H9 (cell line): ENCODE data around the gene SPTBN4. TPM values are rescaled to one million over a fixed set of nuclear protein-coding genes. Genes with fewer than 3 reads are reported as not detected.
A peak's percentile ranks its signal among the peaks of the same experiment; 100 is the strongest.

ENCODE experiments used
- DNase-seq: peaks from one replicate; pipeline ENCODE4 v3.0.0-alpha.2; 2017
- H2AFZ ChIP-seq: one replicate; pipeline ENCODE4 v1.6.1; 2013; ENCODE audit warnings: mild to moderate bottlenecking, low read length, control low read depth, moderate library complexity
- H2AK5ac ChIP-seq: 2 replicates; pipeline ENCODE4 v1.6.1; 2013; ENCODE audit warnings: low read length, control low read depth, mixed read lengths; ENCODE audit not compliant: insufficient read length
- H2BK120ac ChIP-seq: one replicate; pipeline ENCODE4 v1.6.1; 2013; ENCODE audit warnings: low read depth, mild to moderate bottlenecking, low read length, control low read depth, inconsistent platforms; ENCODE audit not compliant: poor library complexity, severe bottlenecking
- H2BK12ac ChIP-seq: 2 replicates; pipeline ENCODE4 v1.6.1; 2013; ENCODE audit warnings: low read length, control low read depth, mixed read lengths, low read depth; ENCODE audit not compliant: insufficient read length
- H2BK15ac ChIP-seq: 2 replicates; pipeline ENCODE4 v1.6.1; 2013; ENCODE audit warnings: low read depth, low read length, control low read depth
- H2BK20ac ChIP-seq: one replicate; pipeline ENCODE4 v1.6.1; 2013; ENCODE audit warnings: low read depth, mild to moderate bottlenecking, low read length, control low read depth, inconsistent platforms; ENCODE audit not compliant: poor library complexity, severe bottlenecking
- H2BK5ac ChIP-seq: 2 replicates; pipeline ENCODE4 v1.6.1; 2013; ENCODE audit warnings: low read length, control low read depth, mixed read lengths; ENCODE audit not compliant: insufficient read length
- H3K14ac ChIP-seq: 2 replicates; pipeline ENCODE4 v1.6.1; 2013; ENCODE audit warnings: low read length, control low read depth; ENCODE audit not compliant: insufficient read depth
- H3K18ac ChIP-seq: 2 replicates; pipeline ENCODE4 v1.6.1; 2013; ENCODE audit warnings: low read depth, mild to moderate bottlenecking, mixed read lengths, low read length, control low read depth; ENCODE audit not compliant: insufficient read length
- H3K23ac ChIP-seq: 2 replicates; pipeline ENCODE4 v1.6.1; 2013; ENCODE audit warnings: low read length, control low read depth, mixed read lengths, low read depth; ENCODE audit not compliant: insufficient read length
- H3K23me2 ChIP-seq: 2 replicates; pipeline ENCODE4 v1.6.1; 2013; ENCODE audit warnings: low read depth, mild to moderate bottlenecking, mixed read lengths, low read length, control low read depth; ENCODE audit not compliant: insufficient read length, poor library complexity, severe bottlenecking
- H3K27ac ChIP-seq: 2 replicates; pipeline ENCODE4 v1.5.1; 2013; ENCODE audit warnings: low read length, control low read depth, mixed read lengths, low read depth; ENCODE audit not compliant: insufficient read length
- H3K27me3 ChIP-seq: 2 replicates; pipeline ENCODE4 v1.6.1; 2013; ENCODE audit warnings: low read length, control low read depth, inconsistent platforms; ENCODE audit not compliant: insufficient read depth
- H3K4ac ChIP-seq: 2 replicates; pipeline ENCODE4 v1.6.1; 2013; ENCODE audit warnings: low read depth, mild to moderate bottlenecking, control low read depth, inconsistent platforms, low read length, moderate library complexity
- H3K4me1 ChIP-seq: 2 replicates; pipeline ENCODE4 v1.6.1; 2013; ENCODE audit warnings: low read length, control low read depth, inconsistent platforms; ENCODE audit not compliant: insufficient read depth
- H3K4me2 ChIP-seq: 2 replicates; pipeline ENCODE4 v1.6.1; 2013; ENCODE audit warnings: low read length, control low read depth, mixed read lengths; ENCODE audit not compliant: insufficient read length, insufficient read depth
- H3K56ac ChIP-seq: 2 replicates; pipeline ENCODE4 v1.6.1; 2013; ENCODE audit warnings: low read depth, mild to moderate bottlenecking, mixed read lengths, low read length, control low read depth; ENCODE audit not compliant: insufficient read length
- H3K79me1 ChIP-seq: 2 replicates; pipeline ENCODE4 v1.6.1; 2013; ENCODE audit warnings: low read depth, mild to moderate bottlenecking, moderate library complexity, low read length, control low read depth, inconsistent platforms; ENCODE audit not compliant: insufficient read depth, poor library complexity, severe bottlenecking
- H3K79me2 ChIP-seq: 2 replicates; pipeline ENCODE4 v1.6.1; 2013; ENCODE audit warnings: low read length, control low read depth, inconsistent platforms; ENCODE audit not compliant: insufficient read depth
- H3K9ac ChIP-seq: 2 replicates; pipeline ENCODE4 v1.6.1; 2013; ENCODE audit warnings: low read length, control low read depth, mixed read lengths; ENCODE audit not compliant: insufficient read length; ENCODE audit errors: extremely low read depth
- H3K9me3 ChIP-seq: one replicate; pipeline ENCODE4 v1.6.1; 2013; ENCODE audit warnings: low read depth, low read length, inconsistent platforms; ENCODE audit not compliant: control insufficient read depth
- H3T11ph ChIP-seq: one replicate; pipeline ENCODE4 v1.6.1; 2013; ENCODE audit warnings: mild to moderate bottlenecking, low read length, control low read depth, inconsistent platforms
- H4K20me1 ChIP-seq: one replicate; pipeline ENCODE4 v1.6.1; 2013; ENCODE audit not compliant: control insufficient read depth, insufficient read length, insufficient read depth
- H4K5ac ChIP-seq: 2 replicates; pipeline ENCODE4 v1.6.1; 2013; ENCODE audit warnings: low read depth, mild to moderate bottlenecking, mixed read lengths, low read length, control low read depth; ENCODE audit not compliant: insufficient read length
- H4K8ac ChIP-seq: replicated peaks from 2 replicates; pipeline ENCODE4 v1.6.1; 2013; ENCODE audit warnings: low read length, control low read depth, mixed read lengths, low read depth; ENCODE audit not compliant: insufficient read length
- H4K91ac ChIP-seq: 2 replicates; pipeline ENCODE4 v1.6.1; 2013; ENCODE audit warnings: low read depth, mild to moderate bottlenecking, moderate library complexity, mixed read lengths, low read length, control low read depth; ENCODE audit not compliant: insufficient read length
- H3K27ac Mint-ChIP-seq, 3 experiments: 2 replicates in 2 of 3; 3 replicates in 1 of 3; pipeline ENCODE4 v1.8.0; 2020 to 2021; ENCODE audit warnings: mixed read lengths in 3 of 3, mild to moderate bottlenecking in 1 of 3, moderate library complexity in 1 of 3
- H3K27me3 Mint-ChIP-seq: 2 replicates; pipeline ENCODE4 v1.8.0; 2021; ENCODE audit warnings: low read depth, mild to moderate bottlenecking, moderate library complexity, mixed read lengths
- H3K36me3 Mint-ChIP-seq, 3 experiments: 2 replicates in 2 of 3; 3 replicates in 1 of 3; pipeline ENCODE4 v1.8.0; 2020 to 2021; ENCODE audit warnings: low read depth in 3 of 3, mixed read lengths in 3 of 3; ENCODE audit not compliant: insufficient read depth in 1 of 3
- H3K4me1 Mint-ChIP-seq, 2 experiments: 2 replicates each; pipeline ENCODE4 v1.8.0; 2020; ENCODE audit warnings: mixed read lengths in 2 of 2
- H3K4me3 Mint-ChIP-seq, 2 experiments: 2 replicates in 1 of 2; 3 replicates in 1 of 2; pipeline ENCODE4 v1.8.0; 2020 to 2021; ENCODE audit warnings: mild to moderate bottlenecking in 2 of 2, mixed read lengths in 2 of 2, moderate library complexity in 1 of 2
- H3K9me3 Mint-ChIP-seq, 2 experiments: 2 replicates in 1 of 2; 3 replicates in 1 of 2; pipeline ENCODE4 v1.8.0; 2020; ENCODE audit warnings: mild to moderate bottlenecking in 2 of 2, mixed read lengths in 2 of 2, moderate library complexity in 1 of 2
- CTCF ChIP-seq: fragments of 200-600 bp; sonication (generic); conservative IDR thresholded peaks from 3 replicates; pipeline ENCODE4 v1.8.0; 2021; ENCODE audit warnings: antibody characterized with exemption, mild to moderate bottlenecking
- WGBS: extraction: QIAGEN DNeasy Blood & Tissue Kit; methylation state at CpG from one replicate; pipeline ENCODE4 v1.1.7; 2013; ENCODE audit warnings: missing lambda C conversion rate, low lambda C conversion rate, mixed read lengths; ENCODE audit not compliant: insufficient read length; ENCODE audit errors: extremely low coverage; 5-methylcytosine and 5-hydroxymethylcytosine counted together
- total RNA-seq: library from RNA; stranded (reverse); gene quantifications from 2 replicates; pipeline ENCODE4 v1.2.1, GENCODE V29; 2021

The SPTBN4 gene
- total RNA-seq, 1 experiment from 2014 or later: 2.9 TPM

- TF ChIP-seq CTCF: no peak
- H2BK5ac ChIP-seq: no peak overlapping the region
- H3K27ac Mint-ChIP-seq: no peak overlapping the region
These were observed 45.9 kb downstream of the SPTBN4 start for GRCh38 chr19:40512473-40513344.

More at GRCh38 chr19:40512473-40513344, 45.9 kb downstream of the SPTBN4 start:
- peaks cover 7 to 12% of the 10 kb centered on the region in 2 experiments; a peak in 4 of 5 replicates for H3K9me3 Mint-ChIP-seq
- Histone ChIP-seq H2AFZ (no peak overlapping the region), H4K20me1 (no peaks in the 10 kb centered on the region), H3K4me2 (peak overlapping the region; percentile 9), H3K9ac (no peak overlapping the region), H3K9me3 (peaks cover 8% of the 10 kb centered on the region), H2AK5ac (no peak overlapping the region), H2BK120ac (no peak overlapping the region), H3K27ac (no peak overlapping the region), H3K4ac (no peak overlapping the region), H3K4me1 (no peaks in the 10 kb centered on the region), H3K23me2 (no peaks in the 10 kb centered on the region), H3T11ph (no peak overlapping the region), H3K56ac (no peak overlapping the region), H3K79me1 (no peaks in the 10 kb centered on the region), H3K79me2 (no peaks in the 10 kb centered on the region), H3K14ac (no peak overlapping the region), H3K27me3 (peaks cover 29% of the 10 kb centered on the region), H3K18ac (no peak overlapping the region), H4K8ac (no peak overlapping the region), H4K91ac (no peak overlapping the region), H4K5ac (no peak overlapping the region), H3K23ac (no peak overlapping the region), H2BK15ac (no peak overlapping the region; the same call in 1 of the 2 replicates), H2BK20ac (no peak overlapping the region), H2BK12ac (no peak overlapping the region)
- H3K36me3 Mint-ChIP-seq: peaks cover 0 to 3% (median 0%) of the 10 kb centered on the region in 3 experiments; a peak in 1 of 7 replicates
- H3K4me3 Mint-ChIP-seq: peak overlapping the region in 1 of 2 experiments; percentile 70; a peak in 4 of 5 replicates
- no CpG with 5 or more reads among the region's 105 CpGs for WGBS
- peaks cover 0 to 10% of the 10 kb centered on the region in 2 experiments; a peak in 2 of 4 replicates for H3K4me1 Mint-ChIP-seq
- H3K27me3 Mint-ChIP-seq: peaks cover 92% of the 10 kb centered on the region
- peak; percentile 67 for DNase-seq
